HG03280 (cell line): ENCODE data around the gene E2F3.

Source experiments
- ATAC-seq: cut with Tn5 transposase; IDR thresholded peaks from one replicate; pipeline ENCODE4 v1.9.1; 2021; ENCODE audit warnings: mild to moderate bottlenecking, moderate library complexity; ENCODE audit not compliant: unreplicated experiment

E2F3 gene

GRCh38 chr6:20402092-20402341, 338 bp downstream of the E2F3 start:
- ATAC-seq = no peak

DNA sequence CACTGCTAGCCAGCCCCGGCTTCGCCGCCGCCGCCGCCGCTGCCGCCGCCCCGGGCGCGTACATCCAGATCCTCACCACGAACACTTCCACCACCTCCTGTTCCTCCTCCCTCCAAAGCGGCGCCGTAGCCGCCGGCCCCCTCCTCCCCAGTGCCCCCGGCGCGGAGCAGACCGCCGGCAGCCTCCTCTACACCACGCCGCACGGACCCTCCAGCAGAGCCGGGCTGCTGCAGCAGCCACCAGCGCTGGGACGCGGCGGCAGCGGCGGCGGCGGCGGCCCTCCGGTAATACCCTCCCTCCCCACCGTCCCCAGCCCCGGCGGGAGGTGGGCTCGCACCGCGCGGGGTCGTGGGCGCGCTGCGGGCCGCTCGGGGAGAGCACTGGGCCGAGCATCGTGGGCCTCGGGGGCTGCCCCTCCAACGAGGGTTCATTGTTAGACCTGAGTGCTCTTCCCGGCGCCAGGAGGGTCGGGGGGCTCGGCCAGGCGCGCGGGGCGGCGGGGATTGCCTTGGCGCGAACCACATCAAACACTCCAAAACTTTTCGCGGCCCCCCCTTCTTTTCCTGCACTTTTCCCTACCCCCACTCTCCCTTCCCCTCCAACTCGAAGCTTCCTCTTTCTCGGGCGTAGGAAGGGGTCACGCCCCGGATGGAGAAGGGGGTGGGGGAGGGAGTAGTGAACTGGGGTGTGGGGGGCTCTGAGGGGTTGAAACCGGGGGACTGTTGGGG, 827 bp downstream of the E2F3 start:
- no peak for ATAC-seq

DNA sequence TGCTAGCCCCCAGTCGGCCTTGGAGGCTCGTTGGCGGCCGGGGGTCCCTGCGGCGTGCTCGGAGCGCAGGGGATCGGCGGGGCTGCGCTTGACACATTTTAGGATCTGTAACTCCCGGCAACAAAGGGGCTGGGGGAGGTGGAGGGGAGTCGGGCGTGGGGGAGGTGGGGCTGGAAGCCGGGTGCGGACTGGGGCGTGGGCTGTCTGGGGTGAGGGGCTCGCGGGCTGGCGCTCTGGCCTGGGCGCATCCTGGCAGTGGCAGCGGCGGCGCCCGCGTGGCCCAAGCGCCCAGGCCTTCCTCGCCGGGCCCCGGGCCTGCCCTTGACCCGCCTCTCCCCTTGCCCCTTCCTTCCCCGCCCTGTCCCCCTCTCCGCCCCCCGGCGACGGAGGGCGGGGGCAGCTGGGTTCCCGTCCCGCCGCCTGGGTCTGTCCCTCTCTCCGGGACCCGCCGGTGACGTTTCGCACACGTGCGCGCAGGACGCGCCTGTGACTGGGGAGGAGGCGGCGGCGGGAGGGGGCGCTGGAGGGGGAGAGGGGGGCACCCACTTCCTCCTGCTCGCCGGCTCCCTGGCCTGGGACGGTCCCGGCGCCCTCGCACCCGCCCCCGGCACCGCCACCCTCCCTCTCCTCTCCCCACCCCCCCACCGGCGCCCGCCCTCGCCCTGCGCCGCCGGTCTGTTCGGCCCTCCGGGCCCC, 1.5 kb downstream of the E2F3 start:
- ATAC-seq = peak; percentile 47

GRCh38 chr6:20403766-20404640, 2.3 kb downstream of the E2F3 start:
- ATAC-seq = no peak

- ATAC-seq = peak; percentile 26
Observed at GRCh38 chr6:20404641-20405032, 3.0 kb downstream of the E2F3 start.

GRCh38 chr6:20408851-20409250, 7.2 kb downstream of the E2F3 start:
- ATAC-seq = no peak

DNA sequence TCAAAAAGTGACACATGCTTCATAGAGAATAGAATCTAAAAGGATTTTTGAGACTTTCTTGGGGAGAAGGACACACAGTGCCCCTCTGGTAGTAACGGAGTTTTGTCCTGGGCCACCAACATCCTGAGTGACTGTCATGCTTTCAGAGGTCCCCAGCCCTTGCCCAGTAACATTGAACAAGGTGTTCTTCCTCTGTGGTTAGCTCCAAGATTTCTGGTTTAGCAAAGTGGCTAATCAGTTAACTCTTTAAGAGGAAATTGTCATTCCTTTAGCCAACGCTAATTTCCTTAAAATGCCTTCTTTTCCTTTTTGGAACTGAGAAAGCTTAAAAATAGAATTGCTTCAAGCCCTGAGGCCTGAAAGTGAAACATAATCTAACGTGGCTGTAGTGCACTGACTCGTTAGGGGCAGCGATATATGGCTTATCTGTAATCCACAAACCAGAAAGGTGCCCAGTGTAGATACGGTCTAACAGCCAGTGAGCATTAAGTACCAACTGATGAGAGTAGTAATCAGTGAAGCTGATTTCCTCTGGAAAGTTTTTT, 7.8 kb downstream of the E2F3 start:
- peak; percentile 88 for ATAC-seq

DNA sequence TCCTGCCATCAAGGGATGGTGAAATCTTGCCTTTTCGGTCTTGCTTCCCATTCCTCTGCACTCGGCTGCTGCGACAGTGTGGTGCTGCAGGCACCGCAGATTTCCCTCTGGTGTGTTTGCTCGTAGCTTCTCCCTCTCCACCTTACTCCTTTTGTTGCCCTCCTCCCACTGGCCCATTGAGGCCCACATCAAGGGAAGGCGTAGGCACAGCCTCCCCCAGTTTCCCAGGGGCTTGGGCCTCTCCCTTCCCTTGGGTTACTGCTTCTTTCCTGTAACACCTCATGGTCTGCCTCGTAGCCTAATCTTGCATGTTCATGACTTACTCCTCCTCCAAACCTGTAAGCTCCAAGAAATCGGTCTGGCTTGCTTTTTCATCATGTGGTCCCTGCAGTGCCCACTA, 9.9 kb downstream of the E2F3 start:
- no peak for ATAC-seq

DNA sequence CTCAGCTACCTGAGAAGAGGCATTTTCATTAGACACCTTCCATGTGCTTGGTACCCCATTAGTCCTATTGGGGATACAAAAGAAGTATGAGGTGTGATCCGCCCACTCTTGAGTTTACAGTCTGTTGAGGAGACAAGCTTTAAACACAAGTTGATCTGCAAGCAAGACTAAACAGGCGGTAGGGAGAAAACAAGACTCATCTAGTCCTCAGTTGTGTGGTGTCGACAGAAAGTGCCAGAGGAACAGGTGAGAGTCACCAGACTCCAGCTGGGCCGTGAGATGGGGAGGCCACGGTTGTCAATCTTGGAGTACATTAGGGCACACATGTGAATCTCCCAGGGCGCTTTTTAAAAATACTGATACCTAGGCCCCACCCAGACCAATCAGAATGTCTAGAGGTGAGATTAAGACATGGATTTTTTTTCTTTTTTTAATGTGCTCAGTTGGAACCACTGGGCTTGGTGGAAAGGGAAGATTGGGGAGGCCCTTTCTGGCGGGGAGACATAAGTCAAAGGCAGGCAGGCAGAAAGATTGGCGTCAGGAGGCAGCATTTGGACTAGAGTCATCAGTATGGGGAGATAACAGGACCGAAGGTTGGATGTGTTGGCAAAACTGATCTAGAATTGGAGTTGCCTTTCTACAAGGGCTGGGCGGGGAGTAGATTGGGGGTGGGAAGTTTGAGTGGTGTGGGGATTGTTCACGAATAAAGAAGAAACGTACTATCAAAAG, 10.4 kb downstream of the E2F3 start:
- ATAC-seq = no peak

- ATAC-seq = no peak
Observed at GRCh38 chr6:20412682-20413073, 11.0 kb downstream of the E2F3 start.

DNA sequence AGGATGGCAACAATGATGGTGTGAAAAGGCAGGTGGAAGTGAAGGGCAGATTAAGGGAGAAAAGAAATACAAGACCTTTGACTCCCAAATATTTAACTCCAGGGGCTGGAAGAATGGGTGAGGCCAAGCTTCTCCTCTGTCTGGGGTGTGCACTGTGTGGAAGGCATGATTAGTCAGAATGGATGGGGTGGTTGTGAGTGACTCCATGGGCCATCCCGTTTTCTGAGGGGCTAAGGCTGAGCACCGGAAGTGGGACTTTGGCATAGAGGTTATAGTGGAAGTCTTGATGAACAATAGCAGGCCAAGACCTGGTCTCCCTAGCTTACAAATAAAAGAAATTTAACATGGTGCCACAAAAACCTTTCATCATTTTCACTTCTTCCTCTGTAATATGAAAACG, 12.1 kb downstream of the E2F3 start:
- no peak for ATAC-seq

- ATAC-seq = no peak
Observed at GRCh38 chr6:20414711-20415110, 13.0 kb downstream of the E2F3 start.

- ATAC-seq = no peak
Observed at GRCh38 chr6:20415304-20415703, 13.6 kb downstream of the E2F3 start.

DNA sequence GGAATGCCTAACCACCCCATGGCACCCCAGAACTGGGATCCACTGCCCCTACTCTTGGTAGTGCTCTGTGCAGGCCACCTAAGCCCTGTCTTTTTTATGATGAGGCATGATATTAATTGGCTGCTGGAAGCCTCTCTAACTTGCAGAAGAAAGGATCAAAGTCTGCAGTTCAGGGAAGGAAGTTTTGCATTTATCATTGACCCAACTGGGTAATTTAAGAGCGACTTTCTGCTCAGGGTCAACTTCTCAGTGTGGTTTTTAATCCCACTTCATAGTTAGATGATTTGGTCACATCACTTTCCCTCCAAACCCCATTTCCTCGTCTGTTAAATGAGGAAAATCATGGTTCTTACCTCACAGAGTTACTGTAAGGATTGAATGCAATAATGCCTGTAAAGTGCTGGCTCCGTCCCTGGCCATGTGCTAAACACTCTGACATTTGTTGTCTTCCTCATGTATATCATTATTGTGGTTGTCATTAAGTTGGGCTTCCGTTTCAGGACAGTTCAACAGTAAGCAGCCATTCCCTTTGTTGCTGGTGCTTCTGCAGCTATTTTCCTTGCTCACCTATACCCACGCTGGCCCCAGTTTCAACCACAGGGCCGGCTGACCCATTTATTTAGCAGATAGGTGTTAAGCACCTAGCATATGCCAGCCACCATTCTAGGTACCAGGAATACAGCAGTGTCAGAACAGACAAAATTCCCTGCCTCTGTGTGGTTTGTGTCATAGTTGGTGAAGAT, 14.2 kb downstream of the E2F3 start:
- no peak for ATAC-seq

DNA sequence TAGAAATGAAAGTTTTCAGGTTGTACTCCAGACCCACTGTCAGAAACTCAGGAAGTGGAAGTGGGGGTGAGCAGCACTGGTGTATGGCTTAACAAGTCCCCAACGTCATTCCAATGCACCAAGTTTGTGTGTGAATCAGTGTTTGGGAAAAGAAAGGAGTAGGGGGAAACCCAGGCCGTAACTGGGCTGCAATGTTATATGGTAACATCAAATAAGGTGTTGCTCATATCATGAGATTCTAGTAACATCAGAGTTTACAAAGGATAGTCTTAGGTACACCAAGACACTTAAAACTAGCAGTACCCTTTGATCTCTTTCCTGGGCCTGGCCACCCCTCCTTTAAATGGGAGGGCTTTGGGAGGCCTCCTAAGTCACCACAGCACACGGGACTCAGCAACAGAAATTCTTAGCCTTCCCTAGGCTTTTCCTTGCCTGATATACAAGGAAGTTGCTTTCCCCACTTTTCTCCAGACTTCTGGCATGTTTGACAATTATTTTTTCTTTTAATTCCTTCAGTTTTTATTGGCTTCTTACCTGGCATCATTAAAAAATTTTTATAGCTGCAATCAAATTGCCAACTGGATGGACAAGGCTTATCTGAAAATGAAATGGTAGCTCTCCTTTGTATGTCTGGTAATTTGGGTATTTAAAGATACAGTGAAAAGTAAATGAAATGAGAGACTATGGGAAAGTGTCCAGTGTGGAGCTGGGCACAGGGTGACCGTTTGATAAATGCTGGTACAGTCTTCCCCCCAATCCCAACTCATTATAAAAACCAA, 15.1 kb downstream of the E2F3 start:
- ATAC-seq = no peak

- no peak for ATAC-seq
Observed at GRCh38 chr6:20417819-20418218, 16.1 kb downstream of the E2F3 start.

DNA sequence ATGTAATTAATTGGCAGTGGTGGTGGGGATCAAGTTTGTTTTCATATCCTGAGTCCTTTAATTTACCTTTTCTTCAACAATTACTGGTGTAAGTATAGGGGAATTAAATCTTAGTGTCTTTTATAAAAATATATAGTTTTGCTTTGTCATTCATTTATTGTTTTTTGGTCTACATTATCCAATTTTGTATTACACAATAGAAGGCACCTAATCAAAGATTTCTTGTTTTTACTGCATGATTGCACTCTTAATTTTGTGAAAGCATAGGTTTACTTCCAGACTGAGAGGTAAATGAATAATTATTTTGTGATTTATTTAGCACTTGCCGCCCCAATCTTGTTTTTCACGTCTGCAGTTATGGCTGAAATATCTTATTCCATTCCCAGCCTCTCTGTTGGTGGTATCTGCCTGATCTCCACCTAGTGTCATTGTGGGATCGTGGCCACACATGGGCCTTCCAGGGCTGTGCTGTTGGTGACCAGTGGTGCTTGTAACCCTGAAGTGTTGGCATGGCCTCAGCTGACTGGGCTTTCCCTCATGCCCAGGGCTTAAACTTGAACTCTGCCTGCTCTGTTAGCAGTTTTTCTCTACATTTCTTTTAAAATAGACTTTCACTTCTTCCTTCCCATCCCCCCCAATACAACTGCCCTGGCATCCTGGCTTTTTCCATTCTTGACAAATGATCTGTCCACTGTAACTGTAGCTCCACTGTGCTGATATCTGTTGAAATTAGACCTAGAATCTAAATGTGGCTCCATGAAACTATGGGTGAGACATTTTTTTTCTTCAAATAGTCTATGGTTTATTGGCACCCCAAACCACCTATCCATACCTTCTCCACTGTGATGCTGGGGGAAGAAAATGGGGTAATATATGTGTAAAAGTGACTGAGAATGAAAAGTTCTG, 24.8 kb downstream of the E2F3 start:
- ATAC-seq = no peak

DNA sequence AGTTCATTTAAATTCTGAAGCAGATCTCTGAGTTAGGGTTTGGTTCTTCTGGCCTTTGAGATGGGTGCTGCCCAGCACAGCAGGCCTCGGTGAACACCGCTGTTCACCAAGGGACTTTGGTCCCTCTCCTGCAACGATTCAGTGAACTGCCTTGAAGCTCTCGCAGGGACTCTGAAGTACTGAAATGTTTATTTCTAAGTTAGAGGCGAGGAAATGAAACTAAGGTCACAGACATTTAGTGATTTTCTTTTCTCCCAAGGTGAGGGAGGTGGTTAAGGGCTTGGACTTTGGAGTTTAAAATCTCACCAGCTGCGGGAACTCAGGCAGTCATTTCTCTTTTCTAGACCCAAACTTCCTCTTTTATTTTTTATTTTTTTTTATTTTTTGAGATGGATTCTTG, 26.2 kb downstream of the E2F3 start:
- ATAC-seq = peak; percentile 83

- ATAC-seq = no peak
Observed at GRCh38 chr6:20432692-20433091, 31.0 kb downstream of the E2F3 start.
